IPS DF 6.9 (cell line): ENCODE data around the gene TRAT1.

Source experiments
- DNase-seq: peaks from one replicate; pipeline ENCODE4 v3.0.0-alpha.2; 2013; ENCODE audit warnings: low read depth, low spot score
- H3K27ac ChIP-seq: one replicate; pipeline ENCODE4 v1.5.1; 2013; ENCODE audit warnings: low read length, control low read depth
- H3K27me3 ChIP-seq: 2 replicates; pipeline ENCODE4 v1.6.1; 2013; ENCODE audit warnings: mild to moderate bottlenecking, low read length; ENCODE audit not compliant: control insufficient read depth, insufficient read depth
- H3K36me3 ChIP-seq: 2 replicates; pipeline ENCODE4 v1.6.1; 2013; ENCODE audit warnings: low read length; ENCODE audit not compliant: control insufficient read depth, insufficient read depth
- H3K4me1 ChIP-seq: 2 replicates; pipeline ENCODE4 v1.6.1; 2013; ENCODE audit warnings: low read length; ENCODE audit not compliant: control insufficient read depth, insufficient read depth
- H3K4me3 ChIP-seq: 2 replicates; pipeline ENCODE4 v1.5.1; 2013; ENCODE audit warnings: mild to moderate bottlenecking, low read length
- H3K9me3 ChIP-seq: 2 replicates; pipeline ENCODE4 v1.6.1; 2013; ENCODE audit warnings: low read length, inconsistent platforms; ENCODE audit not compliant: control insufficient read depth, insufficient read depth
- WGBS: extraction: QIAGEN DNeasy Blood & Tissue Kit; methylation state at CpG from one replicate; pipeline ENCODE4 v1.1.7; 2013; ENCODE audit warnings: mixed read lengths, missing lambda C conversion rate; ENCODE audit not compliant: insufficient read length, insufficient coverage; 5-methylcytosine and 5-hydroxymethylcytosine counted together

Gene TRAT1

DNA sequence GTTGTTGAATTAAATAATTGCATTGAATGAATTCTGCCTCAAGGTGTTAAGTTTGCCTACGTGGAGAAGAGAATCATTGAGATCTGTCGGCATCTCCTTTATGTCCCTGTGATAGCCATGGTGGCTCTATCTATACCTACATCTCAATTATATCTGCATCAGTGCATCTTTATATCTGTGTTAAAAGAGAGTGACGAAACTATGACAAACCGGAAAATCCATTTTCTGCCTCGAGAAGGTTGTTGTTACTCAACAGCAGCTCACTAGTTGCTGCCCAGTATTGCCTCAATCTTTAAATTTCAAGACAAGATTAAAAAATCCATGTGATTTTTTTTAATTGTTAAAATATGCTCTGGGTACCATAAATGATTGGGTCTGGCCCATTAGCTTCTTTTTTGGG, 72.4 kb downstream of the TRAT1 start:
- Histone ChIP-seq H3K36me3 (no peaks in the 10 kb centered on the region), H3K27ac (no peak overlapping the region), H3K27me3 (no peaks in the 10 kb centered on the region), H3K4me1 (no peaks in the 10 kb centered on the region), H3K4me3 (no peak overlapping the region), H3K9me3 (no peaks in the 10 kb centered on the region)
- no peak for DNase-seq
- WGBS, result no CpG with 5 or more reads among the region's 5 CpGs

- H3K27me3 ChIP-seq, result no peaks in the 10 kb centered on the region
- H3K36me3 ChIP-seq, result no peaks in the 10 kb centered on the region
- H3K9me3 ChIP-seq, result no peaks in the 10 kb centered on the region
- no peak for DNase-seq
- no CpG with 5 or more reads among the region's 3 CpGs for WGBS
- no peaks in the 10 kb centered on the region for H3K4me1 ChIP-seq
- no peak overlapping the region for H3K4me3 ChIP-seq
- H3K27ac ChIP-seq, result no peak overlapping the region
Observed at GRCh38 chr3:108897883-108898282, 75.3 kb downstream of the TRAT1 start.

GRCh38 chr3:108899530-108899929, 76.9 kb downstream of the TRAT1 start:
- no CpG with 5 or more reads among the region's 3 CpGs for WGBS
- Histone ChIP-seq H3K36me3 (no peaks in the 10 kb centered on the region), H3K4me3 (no peak overlapping the region), H3K4me1 (no peaks in the 10 kb centered on the region), H3K27ac (no peak overlapping the region), H3K9me3 (no peaks in the 10 kb centered on the region), H3K27me3 (no peaks in the 10 kb centered on the region)
- DNase-seq, result no peak
